GM23338 (cell line): ENCODE results near the gene NAA80. TPM values are rescaled to one million over a fixed set of nuclear protein-coding genes. Genes with fewer than 3 reads are reported as not detected.

Source experiments
- ATAC-seq: fragments of 200-7000 bp; cut with Tn5 transposase; 3 replicates; pipeline ENCODE4 v1.9.1; 2020
- DNase-seq: peaks from one replicate; pipeline ENCODE4 v3.0.0-alpha.2; 2015; ENCODE audit warnings: low spot score
- H2AFZ ChIP-seq: fragments of 200-600 bp; sonication (generic); 2 replicates; pipeline ENCODE4 v1.8.0; 2016; ENCODE audit warnings: antibody characterized with exemption, mild to moderate bottlenecking, moderate library complexity
- H3F3A ChIP-seq: fragments of 200-600 bp; sonication (generic); replicated peaks from 2 replicates; pipeline ENCODE4 v1.8.0; 2017; ENCODE audit warnings: antibody characterized with exemption, mixed run types, low read depth
- H3K27ac ChIP-seq: fragments of 200-600 bp; sonication (generic); 2 replicates; pipeline ENCODE4 v1.6.1; 2016; ENCODE audit warnings: low read depth
- H3K27me3 ChIP-seq: fragments of 200-600 bp; sonication (generic); 2 replicates; pipeline ENCODE4 v1.8.0; 2016; ENCODE audit warnings: mild to moderate bottlenecking, mixed run types, moderate library complexity; ENCODE audit not compliant: insufficient read depth
- H3K36me3 ChIP-seq: fragments of 200-600 bp; sonication (generic); 2 replicates; pipeline ENCODE4 v1.8.0; 2016; ENCODE audit warnings: mild to moderate bottlenecking; ENCODE audit not compliant: insufficient read depth
- H3K4me1 ChIP-seq: fragments of 200-600 bp; sonication (generic); 2 replicates; pipeline ENCODE4 v1.8.0; 2016; ENCODE audit warnings: mild to moderate bottlenecking, moderate library complexity; ENCODE audit not compliant: insufficient read depth
- H3K4me2 ChIP-seq: fragments of 200-600 bp; sonication (generic); 2 replicates; pipeline ENCODE4 v1.7.1; 2017; ENCODE audit warnings: mixed run types
- H3K4me3 ChIP-seq: fragments of 200-600 bp; sonication (generic); 2 replicates; pipeline ENCODE4 v1.6.1; 2016; ENCODE audit warnings: mixed run types
- H3K79me2 ChIP-seq: fragments of 200-600 bp; sonication (generic); replicated peaks from 2 replicates; pipeline ENCODE4 v1.8.0; 2017; ENCODE audit warnings: mild to moderate bottlenecking; ENCODE audit not compliant: insufficient read depth
- H3K9me2 ChIP-seq: fragments of 200-600 bp; sonication (generic); 2 replicates; pipeline ENCODE4 v1.8.0; 2017; ENCODE audit not compliant: insufficient read depth
- H4K20me1 ChIP-seq: fragments of 200-600 bp; sonication (generic); replicated peaks from 2 replicates; pipeline ENCODE4 v1.8.0; 2017; ENCODE audit warnings: mild to moderate bottlenecking; ENCODE audit not compliant: insufficient read depth
- H3K27ac Mint-ChIP-seq: 2 replicates; pipeline ENCODE4 v1.8.0; 2020; ENCODE audit warnings: inconsistent platforms, mild to moderate bottlenecking, moderate library complexity, mixed read lengths
- H3K27me3 Mint-ChIP-seq: 3 replicates; pipeline ENCODE4 v1.8.0; 2022; ENCODE audit warnings: low read depth, mild to moderate bottlenecking, moderate library complexity, mixed read lengths, inconsistent platforms; ENCODE audit not compliant: insufficient read depth, poor library complexity
- H3K36me3 Mint-ChIP-seq: 3 replicates; pipeline ENCODE4 v1.8.0; 2021; ENCODE audit warnings: low read depth, mild to moderate bottlenecking, inconsistent platforms, moderate library complexity, mixed read lengths
- H3K4me1 Mint-ChIP-seq: 3 replicates; pipeline ENCODE4 v1.8.0; 2020; ENCODE audit warnings: mild to moderate bottlenecking, inconsistent platforms, mixed read lengths
- H3K4me3 Mint-ChIP-seq: 3 replicates; pipeline ENCODE4 v1.8.0; 2021; ENCODE audit warnings: moderate library complexity, mild to moderate bottlenecking, inconsistent platforms, mixed read lengths
- H3K9me3 Mint-ChIP-seq: 3 replicates; pipeline ENCODE4 v1.8.0; 2020; ENCODE audit warnings: moderate library complexity, mild to moderate bottlenecking, inconsistent platforms, mixed read lengths
- CREB1 ChIP-seq: fragments of 250-450 bp; sonication (Bioruptor Pico); IDR thresholded peaks from 2 replicates; pipeline ENCODE4 v1.5.0; 2020; ENCODE audit warnings: low read depth, mild to moderate bottlenecking, moderate library complexity
- CTCF ChIP-seq, 2 experiments: fragments of 200-600 bp in 1 of 2; sonication (generic) in 1 of 2; conservative IDR thresholded peaks; 2 replicates each; pipeline versions ENCODE4 v1.5.1 to v1.6.1; 2016 to 2017; ENCODE audit warnings: antibody characterized with exemption in 2 of 2, low read depth in 2 of 2, mild to moderate bottlenecking in 2 of 2, moderate library complexity in 1 of 2
- ETS1 ChIP-seq: IDR thresholded peaks from 2 replicates; pipeline ENCODE4 v1.6.1; 2016; ENCODE audit warnings: antibody characterized with exemption
- EZH2 ChIP-seq: fragments of 200-600 bp; sonication (generic); IDR thresholded peaks from one replicate; pipeline ENCODE4 v1.8.0; 2017; ENCODE audit warnings: antibody characterized with exemption, mild to moderate bottlenecking, low read depth; ENCODE audit not compliant: unreplicated experiment
- NANOG ChIP-seq: IDR thresholded peaks from 2 replicates; pipeline ENCODE4 v1.6.1; 2016; ENCODE audit warnings: antibody characterized with exemption, borderline replicate concordance
- REST ChIP-seq: IDR thresholded peaks from one replicate; pipeline ENCODE4 v1.6.1; 2018; ENCODE audit warnings: antibody characterized with exemption; ENCODE audit not compliant: unreplicated experiment
- STAT1 ChIP-seq: IDR thresholded peaks from one replicate; pipeline ENCODE4 v1.6.1; 2016; ENCODE audit warnings: antibody characterized with exemption; ENCODE audit not compliant: unreplicated experiment
- ZNF114 ChIP-seq: fragments of 250-450 bp; sonication (Bioruptor Pico); IDR thresholded peaks from 2 replicates; pipeline ENCODE4 v1.5.0; 2020; ENCODE audit warnings: mild to moderate bottlenecking, moderate library complexity
- polyA plus RNA-seq: library from polyadenylated mRNA; unstranded; fragments of >200 nt; fragmentation: Nextera tagmentation; extraction: Ambion mirVana; gene quantifications from 2 replicates; pipeline ENCODE4 v1.2.1, GENCODE V29; 2016
- total RNA-seq: library from RNA; depleted of rRNA; stranded (reverse); fragments of >200 nt; shearing (Covaris generic); gene quantifications from 2 replicates; pipeline ENCODE4 v1.2.3, GENCODE V29; 2014

The NAA80 gene
- total and polyA plus RNA-seq, 2 experiments from 2014 or later = 12.1 to 16.7 TPM

- Histone ChIP-seq H3F3A (peaks cover 9% of the 10 kb centered on the region), H3K9me2 (no peaks in the 10 kb centered on the region), H3K36me3 (no peaks in the 10 kb centered on the region), H3K27ac (no peak overlapping the region), H3K27me3 (no peaks in the 10 kb centered on the region), H4K20me1 (no peaks in the 10 kb centered on the region), H3K4me3 (no peak overlapping the region), H3K4me2 (no peak overlapping the region), H2AFZ (no peak overlapping the region), H3K4me1 (peaks cover 16% of the 10 kb centered on the region), H3K79me2 (peaks cover 1% of the 10 kb centered on the region)
- Mint-ChIP-seq H3K4me1 (peaks cover 20% of the 10 kb centered on the region), H3K36me3 (no peaks in the 10 kb centered on the region), H3K9me3 (no peaks in the 10 kb centered on the region), H3K27me3 (peaks cover 25% of the 10 kb centered on the region), H3K4me3 (no peak overlapping the region), H3K27ac (no peak overlapping the region)
- DNase-seq (no peak), ATAC-seq (no peak)
- no peak for TF ChIP-seq EZH2
- TF ChIP-seq ETS1 = no peak
- TF ChIP-seq NANOG = no peak
These were observed 2.4 kb downstream of the NAA80 start for GRCh38 chr3:50296721-50297383.

GRCh38 chr3:50295553-50296431, 3.4 kb downstream of the NAA80 start:
- H3K79me2 ChIP-seq = peaks cover 12% of the 10 kb centered on the region
- no peak overlapping the region for H3K27ac ChIP-seq
- Mint-ChIP-seq H3K27ac (no peak overlapping the region), H3K27me3 (peaks cover 25% of the 10 kb centered on the region), H3K4me3 (no peak overlapping the region), H3K9me3 (no peaks in the 10 kb centered on the region), H3K4me1 (peaks cover 25% of the 10 kb centered on the region), H3K36me3 (peaks cover 7% of the 10 kb centered on the region; the same call in 2 of the 3 replicates)
- H3K27me3 ChIP-seq = no peaks in the 10 kb centered on the region
- no peaks in the 10 kb centered on the region for H4K20me1 ChIP-seq
- DNase-seq = no peak
- no peak overlapping the region for H3K4me3 ChIP-seq
- H3K36me3 ChIP-seq = no peaks in the 10 kb centered on the region
- peaks cover 9% of the 10 kb centered on the region for H3F3A ChIP-seq
- no peak for ATAC-seq
- H2AFZ ChIP-seq = no peak overlapping the region
- H3K4me2 ChIP-seq = no peak overlapping the region
- peaks cover 20% of the 10 kb centered on the region for H3K4me1 ChIP-seq
- no peaks in the 10 kb centered on the region for H3K9me2 ChIP-seq
- TF ChIP-seq CTCF (conservative IDR thresholded peaks at IDR 0.05; ENCODE audit: low read depth in 2 of 2) (no peak), CREB1 (CRISPR knock-in tag) (no peak), EZH2 (no peak), ZNF114 (no peak), REST (no peak), STAT1 (no peak)
